GM21825 (cell line): ENCODE data around the gene EGFLAM.

ENCODE experiments used
- ATAC-seq: cut with Tn5 transposase; IDR thresholded peaks from one replicate; pipeline ENCODE4 v1.9.1; 2021; ENCODE audit warnings: mild to moderate bottlenecking, moderate library complexity; ENCODE audit not compliant: unreplicated experiment

Gene EGFLAM

GRCh38 chr5:38258319-38259061 lies at the start of gene EGFLAM:
EGFLAM (plus strand) TSS chr5:38258559; CDS start chr5:38258755, 196 bp downstream.
- no peak for ATAC-seq

GRCh38 chr5:38208782-38209378 lies 49.5 kb upstream of the EGFLAM start:
- no peak for ATAC-seq

GRCh38 chr5:38210676-38211353 lies 47.5 kb upstream of the EGFLAM start:
- no peak for ATAC-seq

DNA sequence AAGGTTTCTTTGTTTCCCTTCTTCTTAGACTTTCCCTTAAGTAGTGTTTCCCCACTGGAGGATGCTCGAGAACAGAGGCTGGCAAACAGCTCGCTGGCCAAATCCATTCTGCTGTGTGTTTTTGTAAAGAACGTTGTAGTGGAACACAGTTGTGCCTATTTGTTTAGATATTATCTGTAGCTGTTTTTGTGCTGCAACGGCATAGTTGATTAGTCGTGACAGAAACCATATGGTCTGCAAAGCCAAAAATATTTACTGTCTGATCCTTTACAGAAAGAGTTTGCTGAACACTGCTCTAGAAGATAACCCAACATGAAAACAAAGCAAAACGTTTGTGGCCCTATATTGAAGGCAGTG lies 47.0 kb upstream of the EGFLAM start:
- no peak for ATAC-seq

DNA sequence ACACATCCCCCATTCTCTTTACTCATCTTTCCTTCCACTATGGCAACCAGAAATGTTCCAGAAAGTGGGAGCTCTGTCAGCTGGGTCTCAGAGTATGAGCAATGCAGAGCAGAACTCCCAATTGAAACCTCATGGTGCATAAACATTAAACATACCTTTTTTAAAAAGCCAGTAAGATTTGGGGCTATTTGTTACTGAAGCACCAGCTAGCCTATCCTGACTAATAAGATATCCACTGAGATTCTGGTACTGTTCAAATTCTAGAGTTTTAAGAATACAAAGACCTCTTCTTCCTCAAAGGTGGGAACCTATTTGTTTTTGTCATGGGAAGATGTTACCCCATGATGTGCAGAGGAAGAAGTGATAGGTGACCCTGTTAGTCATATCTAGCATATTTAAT lies 46.1 kb upstream of the EGFLAM start:
- ATAC-seq: no peak

GRCh38 chr5:38226091-38226490 lies 32.3 kb upstream of the EGFLAM start:
- ATAC-seq: no peak

DNA sequence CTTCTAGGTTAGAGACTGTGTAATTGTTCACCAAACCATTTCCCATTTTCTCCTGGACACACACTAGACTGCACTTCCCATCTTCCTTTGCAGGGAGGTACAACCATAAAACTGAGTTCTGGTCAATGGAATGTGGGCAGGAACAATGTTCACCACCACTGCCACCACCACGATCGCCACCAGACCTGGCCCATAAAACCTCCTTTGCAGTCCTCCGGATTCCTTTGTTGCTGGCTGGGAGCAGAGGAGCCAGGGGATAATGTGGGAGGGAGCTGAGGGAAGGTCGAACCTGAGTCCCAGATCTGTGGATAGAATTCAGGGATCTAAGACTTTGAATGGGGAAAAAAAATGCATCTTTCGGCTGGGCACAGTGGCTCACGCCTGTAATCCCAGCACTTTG lies 29.4 kb upstream of the EGFLAM start:
- no peak for ATAC-seq

DNA sequence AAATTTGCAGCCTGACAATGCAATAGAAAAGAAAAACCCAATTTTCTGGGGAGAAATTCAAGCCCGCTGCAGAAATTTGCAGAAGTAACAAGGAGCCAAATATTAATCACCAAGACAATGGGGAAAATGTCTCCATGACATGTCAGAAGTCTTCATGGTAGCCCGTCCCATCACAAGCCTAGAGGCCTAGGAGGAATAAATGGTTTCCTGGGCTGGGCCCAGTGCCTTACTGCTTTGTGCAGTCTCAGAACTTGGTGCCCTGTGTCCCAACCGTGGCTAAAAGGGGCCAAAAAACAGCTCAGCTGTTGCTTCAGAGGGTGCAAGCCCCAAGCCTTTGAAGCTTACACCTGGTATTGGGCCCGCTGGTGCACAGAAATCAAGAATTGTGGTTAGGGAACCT lies 23.6 kb upstream of the EGFLAM start:
- no peak for ATAC-seq

DNA sequence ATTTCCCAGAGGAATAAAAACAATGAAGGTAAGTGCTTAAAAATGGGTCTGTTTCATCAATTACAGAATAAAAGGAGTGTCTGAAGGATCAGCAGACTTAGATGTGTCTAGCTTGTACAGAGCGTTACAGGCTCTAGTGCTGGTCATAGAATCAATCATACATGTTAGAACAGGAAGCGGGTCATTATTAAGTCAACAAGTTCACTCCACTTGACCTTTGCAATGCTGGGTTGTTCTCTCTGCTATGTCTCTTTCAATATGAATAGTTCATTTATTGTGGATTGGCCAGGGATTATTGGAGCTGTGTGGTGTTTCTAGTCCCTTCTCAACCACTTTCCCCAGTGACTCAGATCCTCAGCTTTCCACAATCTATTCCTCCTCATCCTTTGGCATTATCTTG lies 20.7 kb upstream of the EGFLAM start:
- no peak for ATAC-seq

DNA sequence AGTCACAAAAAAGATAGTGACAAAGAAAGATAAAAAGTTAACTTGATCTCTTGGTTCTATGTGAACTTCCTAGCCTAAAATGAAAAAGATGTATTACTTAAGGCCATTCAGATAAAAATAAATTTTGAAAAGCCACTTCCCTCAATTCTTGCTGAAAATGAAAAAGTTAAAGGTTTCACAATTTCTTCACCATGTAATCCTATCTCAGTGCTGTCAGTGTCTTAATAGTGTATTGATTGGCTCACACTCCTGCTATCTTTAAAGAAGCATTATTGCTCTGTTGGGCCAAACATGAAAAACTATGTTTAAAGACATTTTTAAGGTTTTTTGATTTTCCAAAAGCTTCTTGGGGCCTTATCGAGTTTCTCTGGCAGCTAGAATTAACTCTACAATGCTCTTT lies 18.1 kb upstream of the EGFLAM start:
- ATAC-seq: no peak

- ATAC-seq: no peak
Observed at GRCh38 chr5:38241655-38242054, 16.7 kb upstream of the EGFLAM start.

- no peak for ATAC-seq
Observed at GRCh38 chr5:38245307-38245706, 13.1 kb upstream of the EGFLAM start.

DNA sequence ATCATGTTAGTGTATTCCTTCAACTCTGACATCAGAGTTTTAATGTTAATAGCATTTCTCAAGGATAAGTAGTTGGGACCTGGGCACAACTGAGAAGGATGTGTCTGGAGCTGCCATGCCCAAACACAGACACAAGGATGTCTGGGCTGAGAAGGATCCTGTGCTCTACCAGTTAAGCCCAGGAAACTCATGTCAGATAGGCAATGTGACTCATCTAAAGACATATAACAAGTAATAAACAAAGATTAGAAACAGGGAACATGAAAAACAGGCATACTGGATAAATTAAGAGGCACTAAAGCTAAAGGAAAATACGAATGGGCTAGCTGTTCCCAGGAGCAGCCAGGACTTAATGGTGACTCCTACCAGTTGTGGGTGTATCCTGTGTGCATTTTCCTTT lies 9.1 kb upstream of the EGFLAM start:
- ATAC-seq: no peak

GRCh38 chr5:38249812-38250211 lies 8.5 kb upstream of the EGFLAM start:
- ATAC-seq: no peak

- no peak for ATAC-seq
Observed at GRCh38 chr5:38250763-38251448, 7.5 kb upstream of the EGFLAM start.

DNA sequence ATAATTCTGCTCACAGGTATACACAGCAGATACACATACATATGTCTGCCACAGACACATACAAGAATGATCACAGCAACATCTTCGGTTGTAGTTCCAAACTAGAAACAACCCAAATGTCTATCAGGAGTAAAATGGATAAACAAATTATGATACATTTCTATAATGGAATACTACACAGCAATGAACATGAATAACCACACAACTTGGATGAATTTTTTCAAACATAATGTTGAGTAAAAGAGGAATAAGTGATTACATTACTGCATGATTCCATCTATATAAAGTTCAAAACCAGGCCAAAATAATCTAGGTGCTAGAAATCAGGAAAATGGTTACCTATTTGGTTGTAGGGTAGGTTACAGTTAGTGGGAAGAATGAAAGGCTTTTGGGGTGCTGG lies 4.6 kb upstream of the EGFLAM start:
- ATAC-seq: no peak

DNA sequence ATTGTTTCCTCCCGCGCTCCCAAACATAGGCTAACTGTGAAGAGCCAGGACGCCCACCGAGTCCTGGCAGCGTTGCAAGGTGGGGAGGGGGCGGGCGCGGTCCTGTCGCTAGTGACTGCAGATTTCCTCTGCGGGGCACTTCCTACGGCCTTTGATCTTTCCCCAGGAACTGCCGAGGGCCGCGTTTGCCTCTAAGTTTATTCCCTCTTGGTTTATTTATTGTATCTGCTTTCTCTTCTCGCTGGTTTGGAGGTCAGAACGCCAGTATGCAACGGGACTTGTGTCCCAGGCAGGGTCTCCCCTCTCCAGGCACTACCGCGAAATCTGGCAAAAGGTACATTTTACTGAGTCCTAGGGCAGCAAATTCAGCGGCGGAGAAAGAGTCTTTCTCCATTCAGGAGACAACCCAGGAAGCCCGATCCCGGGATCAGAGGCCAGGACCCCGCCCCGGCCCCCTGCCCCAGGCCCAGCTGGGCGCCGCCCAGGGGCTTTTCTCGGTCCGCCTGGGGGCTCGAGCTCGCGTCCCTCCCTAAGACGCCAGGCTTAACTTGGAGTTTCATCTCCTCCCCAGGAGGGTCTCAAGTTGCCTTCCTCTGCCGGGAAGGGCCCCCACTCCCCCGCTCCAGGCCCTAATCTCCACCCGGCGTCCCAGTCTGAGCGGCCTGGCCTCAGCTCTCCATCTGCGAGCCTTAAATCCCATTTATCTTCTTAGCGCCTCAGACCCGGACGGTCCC lies 884 bp upstream of the EGFLAM start:
- ATAC-seq: no peak

DNA sequence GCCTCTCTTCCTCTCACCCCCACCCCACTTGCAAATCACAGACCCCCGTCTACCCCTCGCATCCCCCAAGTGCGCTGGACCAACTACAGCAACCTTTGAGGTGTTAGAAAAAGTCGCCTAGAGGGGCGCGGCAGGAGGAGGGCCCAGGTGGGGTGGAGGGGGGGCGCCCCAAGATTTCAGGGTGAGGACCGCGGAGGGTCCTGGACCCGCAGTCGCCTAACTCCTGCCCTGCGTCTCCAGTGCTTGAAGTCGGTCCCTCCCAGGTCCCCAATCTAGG lies 379 bp upstream of the EGFLAM start:
- ATAC-seq: no peak

- ATAC-seq: no peak
Observed at GRCh38 chr5:38259062-38259808, 876 bp downstream of the EGFLAM start.

DNA sequence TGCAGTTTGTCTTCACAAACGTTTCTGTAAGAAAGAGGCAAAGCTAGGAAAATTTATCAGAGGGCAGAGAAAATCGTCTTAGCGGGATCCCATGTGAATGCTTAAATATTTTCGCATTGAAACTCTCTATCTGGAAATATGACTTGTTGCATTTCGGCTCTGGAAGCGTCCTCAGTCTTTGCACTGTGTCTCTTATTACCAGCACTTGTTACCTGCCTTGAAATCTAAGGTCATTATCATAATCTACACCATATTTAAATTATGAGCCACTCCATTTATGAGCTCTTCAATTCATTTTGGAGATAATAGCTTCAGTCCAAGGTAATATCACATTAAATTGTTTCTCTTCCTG lies 1.4 kb downstream of the EGFLAM start:
- no peak for ATAC-seq

DNA sequence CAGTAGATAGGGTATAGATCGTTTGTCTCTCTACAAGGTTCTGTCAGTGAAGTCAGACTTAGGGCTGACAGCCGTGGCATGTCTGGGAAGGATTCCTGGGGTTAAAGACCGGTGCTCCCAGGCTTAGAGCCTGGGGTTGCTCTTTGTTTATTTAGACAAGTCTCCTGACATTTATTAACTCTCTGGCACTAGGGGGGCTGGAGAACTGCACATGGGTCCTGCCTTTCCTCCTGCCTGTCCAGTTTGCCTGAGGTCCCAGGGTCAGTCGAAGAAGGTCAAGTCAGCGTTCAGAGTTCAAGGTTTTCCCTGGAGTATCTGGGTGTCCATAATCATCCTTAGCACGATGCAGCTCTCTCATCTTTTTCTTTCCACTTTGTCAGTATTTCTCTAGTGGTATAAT lies 5.6 kb downstream of the EGFLAM start:
- no peak for ATAC-seq
